DMS 273 treated with DMSO at 0.1 percent for 48 hours (cell line): ENCODE results near the gene MRPL54.
"Not testable (repeated sequence)": the region's sequence is repeated elsewhere in the genome, so short reads cannot be mapped to it uniquely, and the experiment has no call there.

Source experiments
- DNase-seq: peaks from one replicate; lab custom pipeline; 2025; lab: John Stamatoyannopoulos, UW

MRPL54 gene

DNA sequence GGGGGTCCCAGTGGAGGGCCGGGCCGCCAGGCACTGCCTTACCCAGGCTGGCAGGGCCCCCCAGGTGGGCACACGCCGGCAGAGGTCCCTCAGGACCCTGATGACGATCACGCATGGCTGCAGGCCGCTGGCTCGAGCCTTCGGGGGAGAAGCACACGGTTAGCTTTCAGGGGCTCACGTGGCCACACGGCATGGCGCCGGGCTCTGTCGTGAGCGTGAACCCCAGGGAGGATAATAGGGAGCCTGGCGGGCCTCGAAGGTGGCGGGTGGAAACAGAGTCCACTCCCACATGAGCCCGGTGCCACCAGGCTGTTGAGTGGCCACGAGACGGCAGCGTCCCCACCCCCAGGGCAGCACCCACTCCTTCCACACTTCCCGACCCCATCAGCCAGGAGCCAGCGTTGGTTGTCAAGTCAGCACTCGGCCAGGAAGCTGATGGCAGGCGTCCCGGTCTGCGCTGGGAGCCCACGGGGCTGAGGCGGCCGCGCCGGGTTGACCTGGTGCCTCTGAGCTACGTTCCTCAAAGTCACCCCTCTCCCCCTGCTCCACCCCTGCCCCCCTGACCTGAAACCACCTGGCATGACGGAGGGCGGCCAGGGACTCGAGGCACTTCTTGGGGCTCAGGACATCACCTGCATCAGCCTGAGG is 48.4 kb downstream of the MRPL54 start:
- DNase-seq, result no peak

DNA sequence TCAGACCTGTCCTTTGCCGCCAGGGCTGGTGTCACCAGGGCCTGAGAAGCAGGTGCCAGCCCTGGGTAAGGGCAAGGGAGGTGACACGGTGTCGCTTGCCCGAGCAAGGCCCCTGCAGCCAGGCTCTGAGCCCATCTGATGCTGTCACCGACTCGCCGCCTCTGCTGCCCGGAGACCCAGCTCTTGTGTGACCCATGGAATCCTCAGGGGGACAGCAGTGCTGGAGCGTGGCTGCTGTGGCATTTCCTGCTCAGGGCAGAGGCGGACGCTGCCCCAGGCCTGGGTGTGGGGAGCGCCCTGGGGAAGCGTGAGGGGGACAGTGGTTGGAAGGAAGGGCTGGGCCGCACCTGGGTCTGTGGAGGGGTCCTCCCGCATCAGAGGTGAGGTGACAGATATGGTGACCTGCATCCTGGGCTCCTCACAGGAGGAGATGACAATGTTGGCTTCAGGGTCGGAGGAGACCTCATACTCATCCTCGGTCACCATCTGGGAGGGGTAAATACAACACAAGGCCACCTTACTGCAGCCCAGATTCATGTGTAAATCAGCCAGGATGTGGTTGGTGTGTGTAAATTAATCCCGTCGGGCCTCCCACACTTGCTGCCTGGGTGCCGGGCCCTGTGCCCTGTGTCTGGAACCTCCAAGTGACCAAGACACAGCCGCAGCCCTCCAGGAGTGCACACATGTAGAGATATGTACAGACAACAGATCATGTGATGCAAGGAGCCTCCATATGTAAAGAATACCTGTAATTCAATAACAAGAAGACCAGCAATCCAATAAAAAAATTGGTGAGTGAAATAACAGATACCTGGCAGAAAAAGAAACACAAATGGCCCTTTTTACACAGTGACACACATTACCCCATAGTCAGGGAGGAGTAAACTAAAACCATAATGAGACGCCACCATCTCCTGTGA is 51.3 kb downstream of the MRPL54 start:
- no peak for DNase-seq

DNA sequence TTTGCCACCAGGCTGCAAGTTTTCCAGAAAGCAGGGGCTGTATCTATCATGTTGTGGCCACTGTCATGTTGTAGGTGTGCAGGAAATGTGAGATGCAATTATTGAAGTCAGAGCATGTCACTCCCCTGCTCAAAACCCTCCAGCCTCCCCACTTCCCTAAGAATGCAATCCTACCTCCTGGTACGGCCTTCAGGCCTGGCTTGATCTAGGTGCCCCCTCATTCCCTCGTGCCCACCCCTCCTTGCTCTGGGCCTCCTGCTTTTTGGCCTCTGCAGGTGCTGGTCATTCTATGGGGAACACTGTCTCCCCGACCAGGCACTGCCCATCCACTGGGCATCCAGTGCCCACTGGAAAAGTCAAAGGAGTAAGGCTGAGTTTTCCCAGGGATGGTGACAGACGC is 52.2 kb downstream of the MRPL54 start:
- no peak for DNase-seq

DNA sequence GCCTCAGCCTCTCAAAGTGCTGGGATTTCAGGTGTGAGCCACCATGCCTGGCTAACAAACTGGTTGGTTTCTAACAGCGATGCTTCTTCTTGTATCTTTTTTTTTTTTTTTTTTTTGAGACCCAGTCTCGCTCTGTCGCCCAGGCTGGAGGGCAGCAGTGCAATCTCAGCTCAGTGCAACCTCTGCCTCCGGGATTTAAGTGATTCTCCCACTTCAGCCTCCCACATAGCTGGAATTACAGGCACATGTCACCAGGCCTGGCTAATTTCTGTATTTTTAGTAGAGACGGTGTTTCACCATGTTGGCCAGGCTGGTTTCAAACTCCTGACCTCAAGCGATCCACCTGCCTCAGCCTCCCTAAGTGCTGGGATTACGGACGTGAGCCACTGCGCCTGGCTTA is 53.7 kb downstream of the MRPL54 start:
- not testable (repeated sequence) for DNase-seq

DNA sequence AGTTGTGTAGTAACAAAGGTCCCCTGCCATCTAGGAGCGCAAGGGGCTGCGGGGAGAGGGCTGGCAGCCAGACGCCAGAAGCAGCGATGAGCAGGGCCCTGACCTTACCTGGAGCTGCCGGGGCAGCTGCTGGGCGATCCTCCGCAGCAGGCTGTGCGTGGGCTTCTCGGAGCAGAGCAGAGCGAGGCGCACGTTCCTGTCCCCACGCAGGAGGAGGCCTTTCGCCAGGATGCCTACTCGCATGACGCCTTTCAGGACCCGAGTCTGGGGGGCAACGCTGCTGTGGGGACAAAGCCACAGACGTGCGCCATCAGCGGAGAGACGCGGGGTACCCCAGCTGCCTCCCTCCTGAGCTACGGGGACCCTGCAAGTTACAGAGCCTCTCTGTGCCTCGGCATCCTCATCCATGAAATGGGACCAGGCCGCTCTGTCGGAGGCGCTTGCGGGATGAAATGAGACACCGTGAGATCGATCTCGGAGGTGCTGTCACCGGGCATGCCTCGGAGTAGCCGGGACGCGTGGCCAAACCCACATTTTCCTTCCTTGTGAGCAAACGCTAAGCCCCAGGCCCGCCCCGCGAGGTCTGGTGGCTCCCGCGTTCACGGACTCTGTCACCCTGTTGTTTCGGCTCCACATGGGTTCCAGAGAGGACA is 54.2 kb downstream of the MRPL54 start:
- DNase-seq, result no peak
